ENCODE data around the gene GAB3. TPM values are rescaled to one million over a fixed set of nuclear protein-coding genes. Genes with fewer than 3 reads are reported as not detected.

The GAB3 gene
- total RNA-seq, 4 donors from 2014 or later = 2.9 to 34.1 (median 7.2) TPM

GRCh38 chrX:154738011-154738738 is 12.7 kb downstream of the GAB3 start:
- intact Hi-C loops (cut with DNase I; ENCODE audit: low total_unique reads) = no loop called here
- peak; percentile 60 to 67 for DNase-seq
- TF ChIP-seq CTCF (IDR thresholded peaks at IDR 0.05) (no peak), POLR2A (IDR thresholded peaks at IDR 0.05) (no peak)
- Histone ChIP-seq H3K4me3 (no peak overlapping the region), H3K9me3 (no peaks in the 10 kb centered on the region), H3K27me3 (no peaks in the 10 kb centered on the region), H3K4me1 (no peaks in the 10 kb centered on the region), H3K27ac (peak overlapping the region; percentile 42 to 50), H3K36me3 (no peaks in the 10 kb centered on the region)

DNA sequence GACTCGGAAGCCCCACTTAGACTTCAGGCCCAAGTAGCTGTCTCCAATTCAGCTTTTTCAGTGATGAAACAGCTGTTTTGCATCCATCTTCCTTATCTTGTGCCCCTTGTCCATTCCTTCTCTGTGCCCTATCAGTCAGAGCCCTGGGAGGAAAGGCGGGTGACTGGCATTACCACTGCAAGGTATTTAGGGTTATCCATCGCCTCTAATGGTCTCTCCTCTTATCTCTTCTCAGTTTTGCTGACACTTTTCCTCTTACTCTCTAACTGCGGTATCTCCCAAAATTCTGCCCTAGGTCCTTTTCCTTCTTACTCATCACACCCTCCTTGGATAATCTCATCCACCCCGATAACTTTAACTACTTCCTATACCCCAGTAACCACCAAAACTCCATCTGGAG is 13.7 kb downstream of the GAB3 start:
- no peak for TF ChIP-seq CTCF (IDR thresholded peaks at IDR 0.05)
- no peak for TF ChIP-seq POLR2A (IDR thresholded peaks at IDR 0.05)
- Histone ChIP-seq H3K4me3 (no peak overlapping the region), H3K9me3 (no peaks in the 10 kb centered on the region), H3K27ac (peak overlapping the region in 1 of 2 donors; percentile 42), H3K36me3 (no peaks in the 10 kb centered on the region), H3K27me3 (no peaks in the 10 kb centered on the region), H3K4me1 (no peaks in the 10 kb centered on the region)
- DNase-seq = no peak
- intact Hi-C loops (cut with DNase I; ENCODE audit: low total_unique reads) = no loop called here

GRCh38 chrX:154735695-154736393 is 15.0 kb downstream of the GAB3 start:
- intact Hi-C loops (cut with DNase I; ENCODE audit: low total_unique reads) = no loop called here

DNA sequence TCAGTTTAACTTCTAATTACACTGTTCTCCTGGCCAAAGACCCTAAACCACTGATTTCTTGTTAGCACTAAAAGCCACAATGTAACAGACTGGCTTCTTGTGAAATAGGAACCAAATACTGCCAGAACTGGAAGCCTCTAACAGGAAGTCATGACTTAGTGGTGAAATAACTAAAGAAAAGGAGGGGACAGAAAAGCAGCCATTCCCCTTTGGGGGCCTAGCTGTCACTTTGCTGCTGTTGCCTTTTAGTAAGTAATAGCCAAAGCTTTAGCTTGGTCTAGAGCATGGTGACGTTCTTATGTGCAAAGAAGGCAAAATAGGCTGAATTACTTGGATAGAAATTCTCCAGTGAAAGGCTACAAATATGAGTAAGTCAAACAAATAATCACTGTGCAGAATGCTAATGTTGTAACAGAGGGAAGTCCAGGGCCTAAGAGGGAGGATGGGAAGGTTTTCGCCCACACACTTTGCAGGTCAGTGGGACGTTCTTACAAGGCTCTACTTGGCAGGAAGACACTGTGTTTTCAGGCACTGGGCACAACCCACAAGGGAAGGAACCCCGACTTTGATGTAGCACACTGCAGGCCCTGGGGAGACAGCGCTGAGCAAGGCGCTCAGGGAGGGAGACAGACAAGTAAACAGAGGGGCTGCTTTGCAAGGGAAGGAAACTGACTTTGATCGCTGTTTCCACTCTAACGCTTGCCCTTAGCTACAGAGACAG is 16.7 kb downstream of the GAB3 start:
- no peak overlapping the region for H3K4me3 ChIP-seq
- DNase-seq = peak; percentile 37 to 40

More at GRCh38 chrX:154735695-154736393, 15.0 kb downstream of the GAB3 start:
- peak; percentile 62 to 64 for DNase-seq
- Histone ChIP-seq H3K4me1 (no peaks in the 10 kb centered on the region), H3K27me3 (no peaks in the 10 kb centered on the region), H3K9me3 (no peaks in the 10 kb centered on the region), H3K4me3 (no peak overlapping the region), H3K36me3 (no peaks in the 10 kb centered on the region), H3K27ac (peak overlapping the region; percentile 56 to 79)
- TF ChIP-seq POLR2A (IDR thresholded peaks at IDR 0.05) = no peak
- no peak for TF ChIP-seq CTCF (IDR thresholded peaks at IDR 0.05)

More for the DNA sequence above, 16.7 kb downstream of the GAB3 start:
- Histone ChIP-seq H3K9me3 (no peaks in the 10 kb centered on the region), H3K36me3 (no peaks in the 10 kb centered on the region), H3K27me3 (no peaks in the 10 kb centered on the region), H3K4me1 (no peaks in the 10 kb centered on the region), H3K27ac (peak overlapping the region; percentile 73 to 79)
- intact Hi-C loops (cut with DNase I; ENCODE audit: low total_unique reads) = no loop called here
- TF ChIP-seq CTCF (IDR thresholded peaks at IDR 0.05) = no peak
- TF ChIP-seq POLR2A (IDR thresholded peaks at IDR 0.05) = no peak
